Measurements from ENCODE around the gene BSN.

BSN gene

DNA sequence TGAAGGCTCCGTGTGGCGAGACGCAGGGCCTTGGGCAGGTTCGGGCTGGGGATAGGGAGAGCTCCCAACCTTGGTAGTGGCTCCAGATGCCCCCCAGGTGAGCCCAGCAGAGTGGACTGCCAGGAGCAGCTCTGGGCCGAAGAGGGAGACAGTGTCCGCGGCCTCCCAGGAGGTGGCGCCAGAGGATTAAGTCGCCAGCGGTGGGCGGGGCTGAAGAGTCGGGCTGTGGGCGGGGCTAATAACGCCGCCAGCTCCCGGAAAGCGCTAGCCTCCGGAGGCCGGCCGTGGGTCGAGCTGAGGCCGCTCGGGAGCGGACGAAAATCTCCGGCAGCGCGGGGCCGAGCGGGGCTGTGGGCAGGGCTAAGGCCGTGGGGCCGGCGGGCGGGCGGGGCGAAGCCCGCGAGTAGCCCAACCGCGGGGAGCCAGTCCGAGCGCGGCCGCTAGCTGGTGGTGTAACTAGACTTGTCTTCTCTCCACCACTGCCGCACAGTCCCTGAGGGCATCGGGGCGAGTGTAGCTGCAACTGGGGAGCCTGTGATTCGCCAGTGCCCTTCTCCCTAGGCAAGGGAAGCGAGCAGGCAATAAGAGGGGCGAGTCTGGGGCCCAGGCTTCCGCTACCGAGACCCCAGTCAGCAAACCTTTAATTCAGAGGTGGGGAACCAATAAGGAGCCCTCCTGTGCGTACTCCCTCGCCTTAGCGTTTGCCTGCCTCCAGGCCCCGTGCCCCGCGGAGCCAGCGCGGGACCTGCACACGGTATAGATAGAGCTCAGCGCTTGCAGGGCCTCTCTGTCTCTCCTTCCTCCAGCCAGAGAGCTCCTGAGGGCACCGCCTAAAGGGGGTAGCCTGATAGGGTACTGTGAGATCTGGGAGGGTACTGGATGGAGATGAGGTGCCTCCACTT is 14.4 kb upstream of the BSN start (continued):
- TF ChIP-seq OVOL3 (tag by site-specific recombination; IDR thresholded peaks at IDR 0.05) (no peak), SP2 (tag by site-specific recombination; IDR thresholded peaks at IDR 0.05) (peak; percentile 78), ZBTB48 (tag by site-specific recombination; IDR thresholded peaks at IDR 0.05) (peak; percentile 69; the same call in 1 of the 2 replicates), ZNF350 (tag by site-specific recombination; IDR thresholded peaks at IDR 0.05) (no peak), SP3 (tag by site-specific recombination; IDR thresholded peaks at IDR 0.05) (peak; percentile 67), ZSCAN30 (tag by site-specific recombination; IDR thresholded peaks at IDR 0.05) (no peak), ZNF830 (tag by site-specific recombination; IDR thresholded peaks at IDR 0.05; ENCODE audit: low read depth) (no peak), ZNF274 (IDR thresholded peaks at IDR 0.05; ENCODE audit: low read length) (no peak), ZNF274 (tag by site-specific recombination; IDR thresholded peaks at IDR 0.05; ENCODE audit: borderline replicate concordance) (no peak), GLIS1 (tag by site-specific recombination; IDR thresholded peaks at IDR 0.05) (peak; percentile 27; the same call in 1 of the 2 replicates), ZNF140 (tag by site-specific recombination; IDR thresholded peaks at IDR 0.05) (no peak), ZNF214 (tag by site-specific recombination; IDR thresholded peaks at IDR 0.05; ENCODE audit: borderline replicate concordance) (no peak), ZNF529 (tag by site-specific recombination; IDR thresholded peaks at IDR 0.05; ENCODE audit: insufficient replicate concordance) (no peak), ZNF114 (tag by site-specific recombination; IDR thresholded peaks at IDR 0.05) (no peak), ZNF292 (tag by site-specific recombination; IDR thresholded peaks at IDR 0.05; ENCODE audit: borderline replicate concordance, low read depth) (no peak), ZEB2 (tag by site-specific recombination; IDR thresholded peaks at IDR 0.05) (0 out of 2 replicates have a peak, but pooled peaks have one; percentile 12)
- TF ChIP-seq, protein P1, sequence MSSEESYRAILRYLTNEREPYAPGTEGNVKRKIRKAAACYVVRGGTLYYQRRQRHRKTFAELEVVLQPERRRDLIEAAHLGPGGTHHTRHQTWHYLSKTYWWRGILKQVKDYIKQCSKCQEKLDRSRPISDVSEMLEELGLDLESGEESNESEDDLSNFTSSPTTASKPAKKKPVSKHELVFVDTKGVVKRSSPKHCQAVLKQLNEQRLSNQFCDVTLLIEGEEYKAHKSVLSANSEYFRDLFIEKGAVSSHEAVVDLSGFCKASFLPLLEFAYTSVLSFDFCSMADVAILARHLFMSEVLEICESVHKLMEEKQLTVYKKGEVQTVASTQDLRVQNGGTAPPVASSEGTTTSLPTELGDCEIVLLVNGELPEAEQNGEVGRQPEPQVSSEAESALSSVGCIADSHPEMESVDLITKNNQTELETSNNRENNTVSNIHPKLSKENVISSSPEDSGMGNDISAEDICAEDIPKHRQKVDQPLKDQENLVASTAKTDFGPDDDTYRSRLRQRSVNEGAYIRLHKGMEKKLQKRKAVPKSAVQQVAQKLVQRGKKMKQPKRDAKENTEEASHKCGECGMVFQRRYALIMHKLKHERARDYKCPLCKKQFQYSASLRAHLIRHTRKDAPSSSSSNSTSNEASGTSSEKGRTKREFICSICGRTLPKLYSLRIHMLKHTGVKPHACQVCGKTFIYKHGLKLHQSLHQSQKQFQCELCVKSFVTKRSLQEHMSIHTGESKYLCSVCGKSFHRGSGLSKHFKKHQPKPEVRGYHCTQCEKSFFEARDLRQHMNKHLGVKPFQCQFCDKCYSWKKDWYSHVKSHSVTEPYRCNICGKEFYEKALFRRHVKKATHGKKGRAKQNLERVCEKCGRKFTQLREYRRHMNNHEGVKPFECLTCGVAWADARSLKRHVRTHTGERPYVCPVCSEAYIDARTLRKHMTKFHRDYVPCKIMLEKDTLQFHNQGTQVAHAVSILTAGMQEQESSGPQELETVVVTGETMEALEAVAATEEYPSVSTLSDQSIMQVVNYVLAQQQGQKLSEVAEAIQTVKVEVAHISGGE (tag by site-specific recombination; conservative IDR thresholded peaks at IDR 0.05; ENCODE audit: low read depth) = peak; percentile 39; the same call in 1 of the 2 replicates
- TF ChIP-seq, protein P2, sequence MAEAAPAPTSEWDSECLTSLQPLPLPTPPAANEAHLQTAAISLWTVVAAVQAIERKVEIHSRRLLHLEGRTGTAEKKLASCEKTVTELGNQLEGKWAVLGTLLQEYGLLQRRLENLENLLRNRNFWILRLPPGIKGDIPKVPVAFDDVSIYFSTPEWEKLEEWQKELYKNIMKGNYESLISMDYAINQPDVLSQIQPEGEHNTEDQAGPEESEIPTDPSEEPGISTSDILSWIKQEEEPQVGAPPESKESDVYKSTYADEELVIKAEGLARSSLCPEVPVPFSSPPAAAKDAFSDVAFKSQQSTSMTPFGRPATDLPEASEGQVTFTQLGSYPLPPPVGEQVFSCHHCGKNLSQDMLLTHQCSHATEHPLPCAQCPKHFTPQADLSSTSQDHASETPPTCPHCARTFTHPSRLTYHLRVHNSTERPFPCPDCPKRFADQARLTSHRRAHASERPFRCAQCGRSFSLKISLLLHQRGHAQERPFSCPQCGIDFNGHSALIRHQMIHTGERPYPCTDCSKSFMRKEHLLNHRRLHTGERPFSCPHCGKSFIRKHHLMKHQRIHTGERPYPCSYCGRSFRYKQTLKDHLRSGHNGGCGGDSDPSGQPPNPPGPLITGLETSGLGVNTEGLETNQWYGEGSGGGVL (tag by site-specific recombination; IDR thresholded peaks at IDR 0.05) = peak; percentile 51; the same call in 1 of the 2 replicates
- TF ChIP-seq, protein P3, sequence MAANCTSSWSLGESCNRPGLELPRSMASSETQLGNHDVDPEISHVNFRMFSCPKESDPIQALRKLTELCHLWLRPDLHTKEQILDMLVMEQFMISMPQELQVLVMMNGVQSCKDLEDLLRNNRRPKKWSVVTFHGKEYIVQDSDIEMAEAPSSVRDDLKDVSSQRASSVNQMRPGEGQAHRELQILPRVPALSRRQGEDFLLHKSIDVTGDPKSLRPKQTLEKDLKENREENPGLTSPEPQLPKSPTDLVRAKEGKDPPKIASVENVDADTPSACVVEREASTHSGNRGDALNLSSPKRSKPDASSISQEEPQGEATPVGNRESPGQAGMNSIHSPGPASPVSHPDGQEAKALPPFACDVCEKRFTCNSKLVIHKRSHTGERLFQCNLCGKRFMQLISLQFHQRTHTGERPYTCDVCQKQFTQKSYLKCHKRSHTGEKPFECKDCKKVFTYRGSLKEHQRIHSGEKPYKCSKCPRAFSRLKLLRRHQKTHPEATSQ (tag by site-specific recombination; IDR thresholded peaks at IDR 0.05) = no peak
- TF ChIP-seq, protein P4, sequence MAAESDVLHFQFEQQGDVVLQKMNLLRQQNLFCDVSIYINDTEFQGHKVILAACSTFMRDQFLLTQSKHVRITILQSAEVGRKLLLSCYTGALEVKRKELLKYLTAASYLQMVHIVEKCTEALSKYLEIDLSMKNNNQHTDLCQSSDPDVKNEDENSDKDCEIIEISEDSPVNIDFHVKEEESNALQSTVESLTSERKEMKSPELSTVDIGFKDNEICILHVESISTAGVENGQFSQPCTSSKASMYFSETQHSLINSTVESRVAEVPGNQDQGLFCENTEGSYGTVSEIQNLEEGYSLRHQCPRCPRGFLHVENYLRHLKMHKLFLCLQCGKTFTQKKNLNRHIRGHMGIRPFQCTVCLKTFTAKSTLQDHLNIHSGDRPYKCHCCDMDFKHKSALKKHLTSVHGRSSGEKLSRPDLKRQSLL (tag by site-specific recombination; IDR thresholded peaks at IDR 0.05) = no peak
- TF ChIP-seq, protein P5, sequence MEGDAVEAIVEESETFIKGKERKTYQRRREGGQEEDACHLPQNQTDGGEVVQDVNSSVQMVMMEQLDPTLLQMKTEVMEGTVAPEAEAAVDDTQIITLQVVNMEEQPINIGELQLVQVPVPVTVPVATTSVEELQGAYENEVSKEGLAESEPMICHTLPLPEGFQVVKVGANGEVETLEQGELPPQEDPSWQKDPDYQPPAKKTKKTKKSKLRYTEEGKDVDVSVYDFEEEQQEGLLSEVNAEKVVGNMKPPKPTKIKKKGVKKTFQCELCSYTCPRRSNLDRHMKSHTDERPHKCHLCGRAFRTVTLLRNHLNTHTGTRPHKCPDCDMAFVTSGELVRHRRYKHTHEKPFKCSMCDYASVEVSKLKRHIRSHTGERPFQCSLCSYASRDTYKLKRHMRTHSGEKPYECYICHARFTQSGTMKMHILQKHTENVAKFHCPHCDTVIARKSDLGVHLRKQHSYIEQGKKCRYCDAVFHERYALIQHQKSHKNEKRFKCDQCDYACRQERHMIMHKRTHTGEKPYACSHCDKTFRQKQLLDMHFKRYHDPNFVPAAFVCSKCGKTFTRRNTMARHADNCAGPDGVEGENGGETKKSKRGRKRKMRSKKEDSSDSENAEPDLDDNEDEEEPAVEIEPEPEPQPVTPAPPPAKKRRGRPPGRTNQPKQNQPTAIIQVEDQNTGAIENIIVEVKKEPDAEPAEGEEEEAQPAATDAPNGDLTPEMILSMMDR (tag by site-specific recombination; IDR thresholded peaks at IDR 0.05) = peak; percentile 75
- TF ChIP-seq, protein P6, sequence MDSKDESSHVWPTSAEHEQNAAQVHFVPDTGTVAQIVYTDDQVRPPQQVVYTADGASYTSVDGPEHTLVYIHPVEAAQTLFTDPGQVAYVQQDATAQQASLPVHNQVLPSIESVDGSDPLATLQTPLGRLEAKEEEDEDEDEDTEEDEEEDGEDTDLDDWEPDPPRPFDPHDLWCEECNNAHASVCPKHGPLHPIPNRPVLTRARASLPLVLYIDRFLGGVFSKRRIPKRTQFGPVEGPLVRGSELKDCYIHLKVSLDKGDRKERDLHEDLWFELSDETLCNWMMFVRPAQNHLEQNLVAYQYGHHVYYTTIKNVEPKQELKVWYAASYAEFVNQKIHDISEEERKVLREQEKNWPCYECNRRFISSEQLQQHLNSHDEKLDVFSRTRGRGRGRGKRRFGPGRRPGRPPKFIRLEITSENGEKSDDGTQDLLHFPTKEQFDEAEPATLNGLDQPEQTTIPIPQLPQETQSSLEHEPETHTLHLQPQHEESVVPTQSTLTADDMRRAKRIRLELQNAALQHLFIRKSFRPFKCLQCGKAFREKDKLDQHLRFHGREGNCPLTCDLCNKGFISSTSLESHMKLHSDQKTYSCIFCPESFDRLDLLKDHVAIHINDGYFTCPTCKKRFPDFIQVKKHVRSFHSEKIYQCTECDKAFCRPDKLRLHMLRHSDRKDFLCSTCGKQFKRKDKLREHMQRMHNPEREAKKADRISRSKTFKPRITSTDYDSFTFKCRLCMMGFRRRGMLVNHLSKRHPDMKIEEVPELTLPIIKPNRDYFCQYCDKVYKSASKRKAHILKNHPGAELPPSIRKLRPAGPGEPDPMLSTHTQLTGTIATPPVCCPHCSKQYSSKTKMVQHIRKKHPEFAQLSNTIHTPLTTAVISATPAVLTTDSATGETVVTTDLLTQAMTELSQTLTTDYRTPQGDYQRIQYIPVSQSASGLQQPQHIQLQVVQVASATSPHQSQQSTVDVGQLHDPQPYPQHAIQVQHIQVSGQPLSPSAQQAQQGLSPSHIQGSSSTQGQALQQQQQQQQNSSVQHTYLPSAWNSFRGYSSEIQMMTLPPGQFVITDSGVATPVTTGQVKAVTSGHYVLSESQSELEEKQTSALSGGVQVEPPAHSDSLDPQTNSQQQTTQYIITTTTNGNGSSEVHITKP (tag by site-specific recombination; IDR thresholded peaks at IDR 0.05) = 0 out of 2 replicates have a peak, but pooled peaks have one; percentile 23
- TF ChIP-seq, protein P7, sequence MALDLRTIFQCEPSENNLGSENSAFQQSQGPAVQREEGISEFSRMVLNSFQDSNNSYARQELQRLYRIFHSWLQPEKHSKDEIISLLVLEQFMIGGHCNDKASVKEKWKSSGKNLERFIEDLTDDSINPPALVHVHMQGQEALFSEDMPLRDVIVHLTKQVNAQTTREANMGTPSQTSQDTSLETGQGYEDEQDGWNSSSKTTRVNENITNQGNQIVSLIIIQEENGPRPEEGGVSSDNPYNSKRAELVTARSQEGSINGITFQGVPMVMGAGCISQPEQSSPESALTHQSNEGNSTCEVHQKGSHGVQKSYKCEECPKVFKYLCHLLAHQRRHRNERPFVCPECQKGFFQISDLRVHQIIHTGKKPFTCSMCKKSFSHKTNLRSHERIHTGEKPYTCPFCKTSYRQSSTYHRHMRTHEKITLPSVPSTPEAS (tag by site-specific recombination; IDR thresholded peaks at IDR 0.05) = no peak
